Measurements from ENCODE around the gene TSEN15. TPM values are rescaled to one million over a fixed set of nuclear protein-coding genes. Genes with fewer than 3 reads are reported as not detected.

Gene TSEN15
- total and polyA plus RNA-seq, 4 donors, result 9.1 to 21.9 (median 19.3) TPM

- Histone ChIP-seq H3K36me3 (ENCODE audit: control insufficient read depth in 4 of 4, insufficient read depth in 3 of 4, low read depth in 1 of 4, low read length in 3 of 4) (no peaks in the 10 kb centered on the region), H3K4me1 (ENCODE audit: control insufficient read depth in 4 of 4, insufficient read depth in 4 of 4, low read length in 3 of 4) (no peaks in the 10 kb centered on the region), H3K27me3 (ENCODE audit: control insufficient read depth in 4 of 4, insufficient read depth in 4 of 4, low read length in 3 of 4) (no peaks in the 10 kb centered on the region), H3K27ac (ENCODE audit: low read depth in 1 of 2, low read length in 2 of 2) (no peak overlapping the region), H3K4me3 (ENCODE audit: low read depth in 1 of 3, low read length in 3 of 3) (no peak overlapping the region), H3K9ac (ENCODE audit: low read depth in 1 of 2, low read length in 2 of 2) (no peak overlapping the region), H3K9me3 (ENCODE audit: control insufficient read depth in 4 of 4, low read length in 3 of 4) (no peaks in the 10 kb centered on the region)
- WGBS, result 91% methylated on average over 4 of the region's 4 CpGs
- no peak for DNase-seq (ENCODE audit: low spot score)
- TF ChIP-seq FOXA2 (IDR thresholded peaks at IDR 0.05) (no peak), SP1 (IDR thresholded peaks at IDR 0.05) (no peak), EGR1 (IDR thresholded peaks at IDR 0.05; ENCODE audit: low read depth in 2 of 2) (no peak), GABPA (IDR thresholded peaks at IDR 0.05 in 1 of 2, conservative IDR thresholded peaks at IDR 0.05 in 1 of 2) (no peak), HNF4A (conservative IDR thresholded peaks at IDR 0.05) (no peak), MAX (IDR thresholded peaks at IDR 0.05) (no peak), TAF1 (conservative IDR thresholded peaks at IDR 0.05) (no peak)
Observed at GRCh38 chr1:184005506-184005905, 46.0 kb upstream of the TSEN15 start.

- H3K4me3 ChIP-seq (ENCODE audit: low read depth in 1 of 3, low read length in 3 of 3), result no peak overlapping the region
- H3K27ac ChIP-seq (ENCODE audit: low read depth in 1 of 2, low read length in 2 of 2), result no peak overlapping the region
- H3K9me3 ChIP-seq (ENCODE audit: control insufficient read depth in 4 of 4, low read length in 3 of 4), result no peaks in the 10 kb centered on the region
- TF ChIP-seq GABPA (IDR thresholded peaks at IDR 0.05 in 1 of 2, conservative IDR thresholded peaks at IDR 0.05 in 1 of 2), result no peak
- no peak for TF ChIP-seq HNF4A (conservative IDR thresholded peaks at IDR 0.05)
- no peak for TF ChIP-seq SP1 (IDR thresholded peaks at IDR 0.05)
- TF ChIP-seq NR2F2 (IDR thresholded peaks at IDR 0.05), result no peak
- no peak for TF ChIP-seq TAF1 (conservative IDR thresholded peaks at IDR 0.05)
- no peak for TF ChIP-seq MAX (IDR thresholded peaks at IDR 0.05)
- TF ChIP-seq HNF4G (IDR thresholded peaks at IDR 0.05), result no peak
- no peak for TF ChIP-seq ATF3 (IDR thresholded peaks at IDR 0.05)
- TF ChIP-seq FOXA1 (IDR thresholded peaks at IDR 0.05), result no peak
- no peak for TF ChIP-seq RAD21 (IDR thresholded peaks at IDR 0.05)
- TF ChIP-seq CTCF (IDR thresholded peaks at IDR 0.05; ENCODE audit: low read depth, low read length, missing input control), result no peak
- no peak for TF ChIP-seq ZBTB33 (IDR thresholded peaks at IDR 0.05)
- no peak overlapping the region for H3K9ac ChIP-seq (ENCODE audit: low read depth in 1 of 2, low read length in 2 of 2)
- H3K27me3 ChIP-seq (ENCODE audit: control insufficient read depth in 4 of 4, insufficient read depth in 4 of 4, low read length in 3 of 4), result peaks cover 0 to 2% (median 0%) of the 10 kb centered on the region in 4 donors
- WGBS, result 94% methylated on average over 2 of the region's 2 CpGs
- no peaks in the 10 kb centered on the region for H3K4me1 ChIP-seq (ENCODE audit: control insufficient read depth in 4 of 4, insufficient read depth in 4 of 4, low read length in 3 of 4)
- DNase-seq (ENCODE audit: low spot score), result no peak
- no peaks in the 10 kb centered on the region for H3K36me3 ChIP-seq (ENCODE audit: control insufficient read depth in 4 of 4, insufficient read depth in 3 of 4, low read depth in 1 of 4, low read length in 3 of 4)
Observed at GRCh38 chr1:184010788-184011187, 40.7 kb upstream of the TSEN15 start.

GRCh38 chr1:184012187-184012586 is 39.3 kb upstream of the TSEN15 start:
- Histone ChIP-seq H3K27me3 (ENCODE audit: control insufficient read depth in 4 of 4, insufficient read depth in 4 of 4, low read length in 3 of 4) (peaks cover 0 to 2% (median 0%) of the 10 kb centered on the region in 4 donors), H3K36me3 (ENCODE audit: control insufficient read depth in 4 of 4, insufficient read depth in 3 of 4, low read depth in 1 of 4, low read length in 3 of 4) (no peaks in the 10 kb centered on the region), H3K27ac (ENCODE audit: low read depth in 1 of 2, low read length in 2 of 2) (no peak overlapping the region), H3K9ac (ENCODE audit: low read depth in 1 of 2, low read length in 2 of 2) (no peak overlapping the region), H3K4me1 (ENCODE audit: control insufficient read depth in 4 of 4, insufficient read depth in 4 of 4, low read length in 3 of 4) (no peaks in the 10 kb centered on the region), H3K9me3 (ENCODE audit: control insufficient read depth in 4 of 4, low read length in 3 of 4) (no peaks in the 10 kb centered on the region), H3K4me3 (ENCODE audit: low read depth in 1 of 3, low read length in 3 of 3) (no peak overlapping the region)
- TF ChIP-seq NR2F2 (IDR thresholded peaks at IDR 0.05) (no peak), HNF4G (IDR thresholded peaks at IDR 0.05) (no peak), ATF3 (IDR thresholded peaks at IDR 0.05) (no peak), TAF1 (conservative IDR thresholded peaks at IDR 0.05) (no peak), SP1 (IDR thresholded peaks at IDR 0.05) (no peak), YY1 (IDR thresholded peaks at IDR 0.05) (no peak), EGR1 (IDR thresholded peaks at IDR 0.05; ENCODE audit: low read depth in 2 of 2) (no peak), RXRA (IDR thresholded peaks at IDR 0.05) (no peak)
- no peak for DNase-seq (ENCODE audit: low spot score)

All from liver (tissue), 9 donors.